ENCODE data around the gene LPCAT4.

The LPCAT4 gene

DNA sequence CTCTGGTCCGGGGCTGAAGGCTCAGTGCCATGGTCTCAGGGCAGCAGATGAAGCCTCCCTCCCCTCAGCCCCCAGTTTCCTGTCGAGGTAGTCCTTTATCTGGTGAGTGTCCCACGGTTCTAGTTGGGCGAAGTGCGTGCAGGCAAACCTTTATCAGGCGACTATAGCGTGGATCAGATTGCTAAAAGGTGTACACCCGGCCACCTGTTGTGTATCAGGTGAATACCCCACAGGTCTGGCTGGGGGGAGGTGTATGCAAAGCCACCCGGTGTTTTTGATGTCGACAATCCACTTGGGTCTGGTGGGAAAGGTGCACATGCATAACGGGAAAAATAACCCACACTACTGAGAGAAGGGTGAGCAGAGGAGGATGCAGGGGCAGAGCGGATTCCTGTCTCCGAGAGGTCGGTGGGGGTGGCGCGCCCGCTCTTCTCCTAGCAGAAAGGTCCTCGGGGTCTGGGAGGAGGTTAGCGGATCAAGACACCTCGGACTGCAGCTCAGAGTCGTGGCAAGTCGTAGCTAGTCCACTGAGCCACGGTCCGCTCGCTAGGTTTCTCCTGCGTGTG lies 29.9 kb downstream of the LPCAT4 start:
- no peak for DNase-seq

DNA sequence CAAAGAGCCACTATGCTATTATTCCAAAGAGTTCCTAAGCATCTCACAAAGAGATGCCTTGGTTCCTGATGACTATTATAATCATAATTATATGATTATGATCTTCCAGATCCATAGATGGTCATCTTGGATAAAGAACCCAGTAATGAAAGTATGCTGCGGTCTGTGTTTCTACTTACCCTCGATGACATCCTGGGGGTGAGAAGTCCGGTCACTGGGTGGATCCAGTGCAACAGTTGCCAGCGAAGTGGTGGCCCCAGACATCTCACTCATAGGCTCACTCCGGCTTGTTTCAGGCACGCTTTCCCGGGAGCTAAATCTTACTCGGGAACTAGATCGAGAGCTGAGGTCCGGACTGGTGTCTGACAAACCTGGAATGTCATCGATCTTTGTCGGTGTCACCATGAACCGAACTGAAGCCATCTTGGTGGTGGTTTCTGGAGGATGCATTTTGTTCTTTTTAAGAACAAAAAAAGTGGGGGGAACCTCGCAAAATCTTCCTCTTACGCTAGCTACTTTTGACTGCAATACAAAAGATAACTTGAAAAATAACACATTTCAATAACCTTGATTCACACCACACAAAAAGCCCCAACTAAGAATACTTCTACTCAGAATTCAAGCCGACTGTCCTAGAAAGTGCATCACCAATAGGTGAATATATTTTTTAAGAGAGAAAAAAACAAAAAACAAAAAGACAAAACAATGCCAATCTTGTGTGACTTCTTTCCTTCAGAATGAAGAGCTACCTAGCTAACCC lies 30.6 kb downstream of the LPCAT4 start:
- DNase-seq: no peak

DNA sequence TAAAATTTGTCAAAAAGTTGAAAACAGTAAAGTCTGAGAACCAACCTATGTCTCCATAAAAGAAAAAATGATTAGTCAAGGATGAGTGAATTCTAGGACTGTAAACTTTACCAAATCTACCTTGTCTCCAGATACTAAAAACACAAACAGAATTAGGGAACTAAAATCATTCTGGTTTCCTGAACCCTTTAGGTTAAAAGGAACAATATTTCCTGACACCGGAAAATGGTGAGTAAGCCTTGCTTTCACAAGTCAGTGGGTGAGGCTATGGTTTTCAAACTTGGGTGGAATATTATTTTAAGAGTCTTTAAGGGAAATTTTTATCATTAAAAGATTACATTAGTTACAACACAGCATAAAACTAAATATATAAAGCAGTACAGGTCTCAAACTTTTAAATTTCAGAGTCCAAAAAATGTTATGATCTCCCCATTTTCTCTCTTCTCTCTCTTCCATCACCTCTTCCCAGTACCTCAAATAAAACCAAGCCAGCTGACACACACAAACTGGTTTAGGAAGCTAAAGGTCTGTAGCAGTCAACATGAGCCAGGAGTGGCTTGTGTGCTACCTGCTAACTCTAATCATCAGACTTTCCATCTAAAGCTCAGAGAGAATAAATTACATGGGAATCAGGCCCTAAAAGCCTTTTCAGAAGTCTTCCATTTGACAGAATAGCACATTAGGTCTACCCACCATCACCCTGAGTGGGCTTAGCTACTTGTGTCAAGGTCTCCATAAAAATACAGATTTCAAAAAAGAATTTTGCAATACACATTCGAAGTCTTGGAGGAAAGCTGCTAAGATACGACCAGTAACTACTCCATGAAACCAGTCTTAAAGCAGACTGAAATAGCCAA lies 31.6 kb downstream of the LPCAT4 start:
- no peak for DNase-seq

DNA sequence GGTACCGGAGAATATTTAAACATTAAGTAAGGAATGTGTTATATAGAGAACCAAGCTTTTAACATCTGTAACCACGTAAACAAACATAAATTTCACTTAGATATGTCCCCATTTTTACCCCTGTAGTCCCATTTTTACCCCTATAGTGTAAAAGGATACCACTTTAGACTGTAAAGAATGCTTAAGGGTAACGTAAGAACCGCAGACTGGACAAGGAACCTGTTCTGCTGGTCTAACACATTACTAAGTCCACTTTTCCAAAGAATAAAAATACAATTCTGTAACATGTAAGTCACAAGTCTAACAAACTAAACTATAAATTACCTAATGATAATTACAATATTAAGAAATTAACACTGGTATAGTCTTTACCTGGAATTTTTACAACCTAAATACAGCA lies 32.3 kb downstream of the LPCAT4 start:
- DNase-seq: no peak

DNA sequence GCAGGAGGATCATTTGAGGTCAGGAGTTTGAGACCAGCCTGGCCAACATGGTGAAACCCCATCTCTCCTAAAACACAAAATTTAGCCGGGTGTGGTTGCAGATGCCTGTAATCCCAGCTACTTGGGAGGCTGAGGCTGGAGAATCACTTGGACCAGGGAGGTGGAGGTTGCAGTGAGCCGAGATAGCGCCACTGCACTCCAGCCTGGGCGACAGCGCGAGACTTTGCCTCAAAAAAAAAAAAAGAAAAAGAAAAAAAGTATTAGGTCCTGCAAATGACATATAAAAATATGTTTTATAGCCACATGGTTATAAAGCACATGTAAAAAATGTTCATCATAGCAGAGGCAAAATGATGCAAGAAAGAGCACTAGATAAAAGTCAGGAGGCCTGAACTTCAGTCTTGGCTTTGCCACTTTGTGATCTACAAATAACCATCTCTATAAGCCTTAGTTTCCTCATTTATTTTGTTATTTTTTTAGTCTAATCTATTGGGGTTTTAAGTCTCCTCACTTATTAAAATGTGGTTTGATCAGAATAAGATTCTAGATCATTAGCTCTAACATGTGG lies 34.4 kb downstream of the LPCAT4 start:
- no peak for DNase-seq

DNA sequence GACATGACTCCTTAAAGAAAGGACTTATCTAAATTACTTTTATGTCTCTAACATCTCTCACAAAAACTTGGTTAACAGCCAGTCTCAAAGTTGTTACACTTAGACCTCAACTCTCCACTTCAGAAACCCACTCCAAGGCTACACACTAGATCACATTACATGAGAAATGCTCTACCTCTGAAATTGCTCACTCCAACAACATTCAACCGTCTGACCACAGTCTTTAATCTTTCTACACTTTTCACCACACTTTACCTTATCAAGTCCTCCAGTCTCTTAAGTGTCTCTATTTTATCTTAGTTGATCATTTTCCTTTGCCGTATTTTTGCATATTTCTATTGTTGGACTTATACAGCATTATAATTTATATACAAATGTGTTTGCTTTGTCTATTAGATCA lies 35.2 kb downstream of the LPCAT4 start:
- DNase-seq: no peak

DNA sequence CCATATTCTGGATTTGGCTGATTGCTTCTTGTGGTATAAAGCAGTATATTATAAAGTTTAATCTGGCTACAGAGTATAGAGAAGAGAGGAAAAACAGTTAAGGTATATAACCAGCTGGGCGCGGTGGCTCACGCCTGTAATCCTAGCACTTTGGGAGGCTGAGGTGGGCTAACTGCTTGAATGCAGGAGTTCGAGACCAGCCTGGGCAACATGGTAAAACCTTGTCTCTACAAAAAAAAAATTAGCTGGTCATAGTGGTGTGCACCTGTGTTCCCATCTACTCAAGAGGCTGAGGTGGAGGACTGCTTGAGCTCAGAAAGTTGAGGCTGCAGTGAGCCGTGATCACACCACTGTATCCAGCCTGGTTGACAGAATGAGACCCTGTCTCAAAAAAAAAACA lies 36.7 kb downstream of the LPCAT4 start:
- no peak for DNase-seq

DNA sequence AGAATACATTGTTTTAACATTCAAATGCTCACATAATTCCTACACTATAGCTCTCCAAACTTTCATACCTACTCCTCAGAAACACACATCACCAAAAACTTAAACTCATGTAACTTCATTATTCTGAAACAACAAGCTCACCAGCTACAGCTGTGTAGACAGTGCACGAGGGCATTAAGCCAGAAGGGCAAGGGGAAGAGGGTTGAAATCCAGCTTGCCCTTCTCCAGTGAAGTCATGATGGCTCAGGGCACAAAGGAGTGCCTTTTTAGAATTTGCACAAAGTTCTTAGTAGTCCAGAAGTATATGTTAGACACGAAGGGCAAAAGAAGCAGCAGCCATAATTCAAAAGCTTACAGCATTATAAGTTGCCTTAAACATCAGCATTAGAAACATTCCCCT lies 38.0 kb downstream of the LPCAT4 start:
- no peak for DNase-seq

DNA sequence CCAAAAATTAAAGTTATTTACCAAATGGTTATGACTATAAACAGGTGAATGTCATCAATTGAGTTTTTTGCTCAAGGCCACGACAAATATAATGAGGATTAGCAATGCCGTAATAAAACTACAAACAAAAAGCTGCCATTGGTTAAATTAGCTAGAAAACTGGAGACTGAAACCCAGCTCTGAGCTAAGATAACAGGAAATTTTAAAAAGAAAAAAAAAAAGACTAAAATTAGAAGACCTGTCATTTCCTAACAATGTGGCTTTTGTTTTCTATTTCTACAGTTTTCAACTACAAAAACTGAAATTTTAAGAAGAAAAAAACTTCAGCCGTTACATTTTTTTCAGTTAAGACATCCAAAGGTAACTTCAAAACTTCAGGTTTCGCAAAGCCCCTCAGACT lies 39.1 kb downstream of the LPCAT4 start:
- DNase-seq: no peak

DNA sequence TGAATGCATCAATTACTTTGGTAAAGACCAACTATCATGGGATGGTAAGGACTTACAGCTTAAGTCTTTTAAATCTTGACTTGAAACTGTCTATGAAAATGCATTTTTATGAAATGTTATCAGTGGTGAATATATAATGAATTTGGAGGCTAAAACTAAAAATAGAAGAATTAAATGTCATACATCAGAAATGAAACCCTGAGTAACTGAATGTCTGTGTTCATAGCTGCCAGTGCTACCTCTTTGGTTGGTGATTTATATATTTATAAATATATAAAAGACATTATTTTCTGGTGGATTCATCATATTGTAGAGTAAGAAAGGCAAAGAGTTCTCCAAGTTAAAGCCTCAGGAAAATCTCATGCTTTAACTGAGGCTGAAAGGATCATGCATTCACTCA lies 41.6 kb downstream of the LPCAT4 start:
- DNase-seq: no peak

DNA sequence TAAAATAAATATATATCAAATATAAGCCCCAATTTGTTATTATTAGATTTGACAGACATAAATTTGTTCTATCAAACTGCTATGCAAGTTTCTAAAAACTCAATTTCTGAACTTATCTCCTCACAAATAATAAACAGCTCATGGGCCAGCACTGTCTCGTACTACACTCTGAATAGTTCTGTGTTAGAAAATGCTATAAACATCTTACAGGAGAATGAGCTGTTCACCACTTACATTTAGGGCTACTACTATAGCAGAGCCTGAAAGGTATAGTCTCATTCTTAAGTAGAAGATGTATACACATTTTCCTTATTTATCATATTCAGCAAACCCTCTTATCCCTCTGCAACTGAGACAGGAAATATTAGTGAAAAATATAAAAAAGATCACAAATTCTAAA lies 42.1 kb downstream of the LPCAT4 start:
- no peak for DNase-seq

DNA sequence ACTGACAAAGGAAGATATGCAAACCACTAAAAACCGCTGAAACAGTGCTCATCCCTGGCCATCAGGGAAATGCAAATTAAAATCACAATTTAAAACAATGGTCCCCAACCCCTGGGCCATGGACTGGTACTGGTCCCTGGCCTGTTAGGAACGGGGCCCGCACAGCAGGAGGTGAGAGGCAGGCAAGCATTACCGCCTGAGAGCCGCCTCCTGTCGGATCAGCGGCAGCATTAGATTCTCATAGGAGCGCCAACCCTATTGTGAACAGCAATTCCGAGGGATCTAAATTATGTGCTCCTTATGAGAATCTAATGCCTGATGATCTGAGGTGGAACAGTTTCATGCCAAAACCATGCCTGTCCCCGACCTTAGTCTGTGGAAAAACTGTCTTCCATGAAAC lies 43.8 kb downstream of the LPCAT4 start:
- DNase-seq: no peak

DNA sequence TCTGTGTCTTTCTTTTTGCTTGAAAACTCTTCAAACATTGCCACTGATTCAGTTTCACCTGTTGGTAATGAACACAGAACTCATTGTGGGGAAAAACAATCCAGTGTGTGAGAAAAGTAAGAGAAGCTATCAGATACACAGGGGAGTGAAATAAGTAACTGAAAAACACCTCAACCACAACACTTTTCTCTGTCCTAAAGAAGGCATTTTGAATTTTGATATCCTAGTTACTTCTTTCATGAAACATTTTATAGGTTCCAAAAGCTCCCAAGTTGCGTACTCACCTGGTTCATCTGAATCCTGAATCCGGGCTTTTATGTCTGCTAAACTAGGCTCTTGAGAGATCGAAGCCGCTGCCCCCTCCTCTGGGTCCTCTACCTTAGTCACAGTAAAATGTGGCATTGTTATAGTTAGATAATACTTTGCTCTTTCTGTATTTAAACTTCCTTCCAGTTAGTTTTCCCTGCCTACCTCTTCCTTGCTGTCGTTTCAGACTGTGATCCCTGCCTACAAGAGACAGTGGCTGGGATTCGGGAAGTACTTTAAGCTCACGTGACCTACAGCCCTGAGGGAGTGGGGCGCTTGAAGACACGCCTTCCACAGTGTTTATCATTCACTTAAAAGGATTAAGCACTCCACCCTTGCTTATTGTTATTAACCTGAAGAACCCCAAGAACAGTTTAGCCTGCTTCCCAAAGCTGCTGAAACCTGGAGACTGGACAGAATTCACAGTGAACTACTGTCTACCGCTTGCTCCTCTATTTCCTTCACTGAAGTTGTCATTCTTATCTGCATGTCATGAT lies 48.5 kb downstream of the LPCAT4 start:
- DNase-seq: peak; percentile 33

DNA sequence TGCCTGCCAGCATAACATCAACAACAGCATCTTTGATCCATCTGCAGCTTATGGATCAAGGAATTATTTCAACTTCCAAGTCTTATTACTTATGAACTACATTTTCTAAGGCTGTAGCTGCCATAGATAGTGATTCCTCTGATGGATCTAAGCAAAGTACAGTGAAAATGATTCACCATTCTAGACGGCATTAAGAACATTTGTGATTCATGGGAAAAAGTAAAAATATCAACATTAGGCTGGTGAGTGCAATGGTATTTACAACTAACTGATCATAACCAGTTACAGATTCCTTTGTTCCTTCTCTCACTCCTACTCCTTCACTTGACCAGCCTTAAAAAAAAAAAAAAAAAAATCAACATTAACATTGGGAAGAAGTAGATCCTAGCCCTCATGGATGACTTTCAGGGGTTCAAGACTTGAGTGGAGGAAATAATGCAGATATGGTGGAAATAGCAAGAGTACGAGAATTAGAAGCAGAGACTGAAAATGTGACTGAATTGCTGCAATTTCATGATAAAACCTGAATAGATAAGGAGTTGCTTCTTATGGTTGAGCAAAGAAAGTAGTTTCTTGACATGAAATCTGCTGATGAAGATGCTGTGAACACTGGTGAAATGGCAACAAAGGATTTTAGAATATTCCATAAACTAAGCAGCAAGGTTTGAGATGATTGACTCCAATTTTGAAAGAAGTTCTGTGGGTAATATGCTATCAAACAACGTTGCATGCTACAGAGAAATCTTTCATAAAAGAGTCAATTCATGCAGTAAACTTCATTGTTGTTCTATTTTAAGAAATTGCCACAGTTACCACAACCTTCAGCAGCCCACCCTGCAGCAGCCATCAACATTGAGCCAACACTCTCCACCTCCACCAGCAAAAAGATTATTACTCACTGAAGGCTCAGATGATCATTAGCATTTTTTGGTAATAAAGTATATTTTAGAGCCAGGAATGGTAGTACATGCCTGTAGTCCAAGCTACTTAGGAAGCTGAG lies 52.2 kb downstream of the LPCAT4 start:
- DNase-seq: no peak

DNA sequence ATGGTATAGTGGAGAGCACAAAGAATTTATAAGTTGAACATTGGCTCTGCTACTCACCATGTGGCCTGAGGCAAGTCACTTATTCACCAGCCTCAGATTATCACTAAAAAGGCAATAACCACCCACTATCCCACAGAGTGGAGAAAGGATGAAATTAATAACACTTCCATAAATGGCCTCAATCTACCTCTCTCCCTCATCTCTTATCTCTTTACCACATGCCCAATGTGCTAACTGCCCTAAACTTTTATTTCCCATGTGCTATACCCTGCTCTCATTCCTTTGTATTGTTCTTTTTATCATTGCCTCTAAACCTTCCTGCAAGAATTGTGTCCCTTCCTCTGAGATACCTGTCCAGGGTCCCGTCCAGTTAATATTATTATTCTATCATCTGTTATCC lies 55.4 kb downstream of the LPCAT4 start:
- DNase-seq: no peak
